AG08395 (cell line): Measurements from ENCODE around the gene IL25.
"Not testable (repeated sequence)": the region's sequence is repeated elsewhere in the genome, so short reads cannot be mapped to it uniquely, and the experiment has no call there.

Source experiments
- DNase-seq: peaks from one replicate; pipeline ENCODE4 v3.0.0; 2012; ENCODE audit warnings: mixed read lengths, low spot score

The IL25 gene

DNA sequence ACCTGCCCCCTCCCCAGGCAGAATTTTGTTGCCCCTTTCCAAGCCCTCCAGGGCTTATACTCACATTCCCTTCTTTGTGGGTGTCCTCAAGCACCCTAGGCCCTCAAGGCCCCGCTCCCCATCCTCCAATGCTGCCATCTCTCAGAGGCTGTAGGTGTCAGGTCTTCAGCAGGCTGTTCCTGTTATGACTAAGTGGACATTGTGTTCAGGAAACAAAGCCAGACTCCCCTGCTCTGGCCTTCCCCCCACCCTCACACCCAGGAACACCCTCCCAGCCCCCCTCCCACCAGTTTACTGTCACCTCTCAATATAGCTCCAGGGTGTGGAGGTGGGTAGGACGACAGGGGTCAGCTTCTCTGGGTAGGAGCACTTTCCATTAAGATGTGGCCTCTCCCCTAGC is 36.9 kb downstream of the IL25 start:
- DNase-seq = no peak

DNA sequence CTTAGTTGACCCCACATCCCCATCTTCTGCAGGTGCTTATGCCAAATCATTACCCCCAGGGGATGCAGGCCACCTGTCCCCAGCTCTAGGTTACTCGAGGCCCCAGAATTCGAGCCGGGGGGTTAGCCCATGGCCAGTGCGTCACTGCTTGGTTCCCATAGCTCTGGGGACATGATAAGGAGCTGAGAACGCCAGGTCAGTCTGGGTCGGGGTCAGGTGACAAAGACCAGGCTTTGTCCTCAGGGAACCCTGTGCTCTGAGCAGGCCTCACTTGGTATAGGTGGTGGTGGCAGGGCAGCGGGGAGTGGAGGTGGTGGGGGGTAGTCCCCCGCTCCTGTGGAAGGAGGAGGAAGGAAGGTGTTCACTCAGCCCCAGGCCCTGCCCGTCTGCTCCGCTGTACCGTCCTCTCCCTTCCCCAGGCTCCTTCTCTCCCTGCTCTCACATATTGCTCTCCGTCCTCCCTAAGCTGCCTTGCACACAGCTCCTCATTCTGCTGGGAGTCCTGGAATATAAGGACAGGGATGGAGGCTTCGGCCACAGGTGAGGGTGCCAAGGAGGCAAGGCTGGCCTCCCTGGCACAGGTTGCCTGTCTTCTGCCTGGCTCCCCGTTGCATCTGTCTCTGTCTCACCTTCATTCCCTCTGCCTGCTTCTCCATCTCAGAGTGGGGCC is 37.5 kb downstream of the IL25 start:
- DNase-seq = no peak

DNA sequence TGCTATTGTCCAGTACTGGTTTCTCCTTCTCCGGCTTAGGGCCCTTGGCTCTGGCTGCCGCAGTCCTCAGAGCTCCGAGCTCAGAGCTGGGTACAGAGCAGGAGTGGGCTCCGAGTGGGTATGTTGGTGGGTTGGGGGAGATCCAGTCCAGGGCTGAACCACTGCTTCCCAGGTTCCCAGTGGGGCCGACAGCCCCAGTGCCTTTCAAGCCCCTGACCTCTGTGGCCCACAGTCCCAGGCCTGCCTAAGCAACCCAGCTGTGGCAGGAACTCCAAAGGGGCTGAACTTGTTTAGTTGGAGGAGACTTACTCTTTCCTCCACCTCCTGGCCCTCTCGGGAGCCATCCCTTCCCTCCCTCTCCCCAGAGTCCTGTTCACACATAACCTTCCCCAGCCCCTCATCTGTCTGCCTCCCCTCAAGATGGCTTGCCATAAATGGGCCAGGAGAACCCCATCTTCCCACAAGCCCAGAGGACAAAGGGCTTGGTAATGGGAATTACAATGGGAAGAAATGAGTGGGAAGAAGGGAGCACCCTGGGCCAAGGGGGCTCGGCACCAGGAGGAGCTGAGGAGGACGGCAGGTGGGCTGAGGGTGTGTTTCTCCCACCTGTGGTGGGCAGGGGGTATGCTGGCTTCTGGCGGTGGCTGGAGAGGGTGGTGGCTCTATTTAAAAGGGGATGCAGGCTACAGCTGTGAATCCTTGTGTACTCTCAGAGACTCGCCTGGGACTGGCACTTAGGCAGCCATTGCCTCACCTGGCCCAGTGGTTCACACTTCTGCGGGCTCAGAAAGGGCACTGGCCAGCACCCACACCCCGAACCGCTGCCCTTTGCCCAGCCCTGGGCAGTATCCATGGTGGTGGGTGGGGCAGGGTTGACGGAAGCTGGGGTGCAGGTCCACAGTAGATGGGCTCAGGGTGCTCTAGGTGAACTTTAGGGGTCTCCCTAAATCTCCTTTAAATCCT is 39.2 kb downstream of the IL25 start:
- no peak for DNase-seq

DNA sequence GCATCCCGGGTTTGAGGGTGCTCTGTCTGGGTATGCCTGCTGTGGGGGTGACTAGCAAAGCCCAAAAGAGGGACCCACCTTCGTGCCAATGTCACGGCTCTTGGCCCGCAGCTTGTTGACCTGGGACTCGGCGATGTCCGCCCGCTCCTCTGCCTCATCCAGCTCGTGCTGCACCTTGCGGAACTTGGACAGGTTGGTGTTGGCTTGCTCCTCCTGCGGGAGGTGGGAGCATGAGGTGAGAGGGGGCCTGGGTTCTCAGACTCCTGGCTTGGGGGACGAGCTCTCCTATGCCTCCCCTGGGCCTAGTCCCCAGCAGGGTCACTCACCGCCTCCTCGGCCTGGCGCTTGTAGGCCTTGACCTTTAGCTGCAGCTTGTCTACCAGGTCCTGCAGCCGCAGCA is 41.1 kb downstream of the IL25 start:
- DNase-seq = no peak

DNA sequence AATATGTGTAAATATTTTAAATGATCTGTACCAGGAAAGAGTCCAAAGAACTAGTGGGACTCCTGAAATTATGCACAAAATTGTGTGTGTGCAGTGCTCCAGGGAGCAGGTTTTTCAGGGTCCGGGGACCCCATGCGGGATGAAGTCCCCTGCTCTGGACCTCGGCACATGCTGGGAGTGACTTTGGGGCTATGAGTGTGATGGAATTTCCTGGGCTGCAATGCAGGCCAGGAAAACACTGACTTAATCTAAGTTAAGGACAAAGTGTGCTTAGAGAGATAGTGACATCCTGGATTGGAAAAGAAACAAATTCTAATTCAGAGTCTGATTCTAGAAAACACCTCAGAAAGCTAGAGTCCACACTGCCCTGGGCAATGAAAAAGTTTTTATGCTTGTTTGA is 41.6 kb downstream of the IL25 start:
- no peak for DNase-seq

DNA sequence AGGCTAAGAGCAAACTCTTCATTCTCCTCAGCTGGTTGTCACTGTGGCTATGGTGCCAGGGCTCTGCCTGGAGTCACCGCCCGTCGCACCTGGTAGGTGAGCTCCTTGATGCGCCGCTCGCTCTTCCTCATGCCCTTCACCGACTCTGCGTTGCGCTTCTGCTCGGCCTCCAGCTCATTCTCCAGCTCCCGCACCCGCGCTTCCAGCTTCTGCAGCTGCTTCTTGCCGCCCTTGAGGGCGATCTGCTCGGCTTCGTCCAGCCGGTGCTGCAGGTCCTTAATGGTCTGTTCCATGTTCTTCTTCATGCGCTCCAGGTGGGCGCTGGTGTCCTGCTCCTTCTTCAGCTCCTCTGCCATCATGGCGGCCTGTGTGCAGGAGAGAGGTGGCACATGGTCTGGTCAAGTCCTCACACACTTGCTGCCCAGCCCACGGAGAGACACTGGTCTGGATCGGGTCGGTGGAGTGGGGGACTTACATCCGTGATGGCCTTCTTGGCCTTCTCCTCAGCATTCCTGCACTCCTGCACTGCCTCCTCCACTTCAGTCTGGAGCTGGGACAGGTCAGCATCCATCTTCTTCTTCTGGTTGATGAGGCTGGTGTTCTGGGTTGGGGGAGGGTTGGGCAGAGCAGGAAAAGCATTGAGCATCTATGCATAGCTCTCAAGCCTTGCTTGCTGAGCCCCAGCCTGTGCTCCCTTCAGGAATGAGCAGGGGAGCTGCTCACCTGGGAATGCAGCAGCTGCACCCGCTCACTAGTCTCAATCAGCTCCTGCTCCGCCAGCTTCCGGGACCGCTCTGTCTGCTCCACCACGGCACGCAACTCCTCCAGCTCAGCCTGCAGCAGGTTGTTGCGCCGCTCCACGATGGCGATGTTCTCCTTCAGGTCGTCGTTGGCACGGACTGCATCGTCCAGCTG is 42.6 kb downstream of the IL25 start:
- no peak for DNase-seq

DNA sequence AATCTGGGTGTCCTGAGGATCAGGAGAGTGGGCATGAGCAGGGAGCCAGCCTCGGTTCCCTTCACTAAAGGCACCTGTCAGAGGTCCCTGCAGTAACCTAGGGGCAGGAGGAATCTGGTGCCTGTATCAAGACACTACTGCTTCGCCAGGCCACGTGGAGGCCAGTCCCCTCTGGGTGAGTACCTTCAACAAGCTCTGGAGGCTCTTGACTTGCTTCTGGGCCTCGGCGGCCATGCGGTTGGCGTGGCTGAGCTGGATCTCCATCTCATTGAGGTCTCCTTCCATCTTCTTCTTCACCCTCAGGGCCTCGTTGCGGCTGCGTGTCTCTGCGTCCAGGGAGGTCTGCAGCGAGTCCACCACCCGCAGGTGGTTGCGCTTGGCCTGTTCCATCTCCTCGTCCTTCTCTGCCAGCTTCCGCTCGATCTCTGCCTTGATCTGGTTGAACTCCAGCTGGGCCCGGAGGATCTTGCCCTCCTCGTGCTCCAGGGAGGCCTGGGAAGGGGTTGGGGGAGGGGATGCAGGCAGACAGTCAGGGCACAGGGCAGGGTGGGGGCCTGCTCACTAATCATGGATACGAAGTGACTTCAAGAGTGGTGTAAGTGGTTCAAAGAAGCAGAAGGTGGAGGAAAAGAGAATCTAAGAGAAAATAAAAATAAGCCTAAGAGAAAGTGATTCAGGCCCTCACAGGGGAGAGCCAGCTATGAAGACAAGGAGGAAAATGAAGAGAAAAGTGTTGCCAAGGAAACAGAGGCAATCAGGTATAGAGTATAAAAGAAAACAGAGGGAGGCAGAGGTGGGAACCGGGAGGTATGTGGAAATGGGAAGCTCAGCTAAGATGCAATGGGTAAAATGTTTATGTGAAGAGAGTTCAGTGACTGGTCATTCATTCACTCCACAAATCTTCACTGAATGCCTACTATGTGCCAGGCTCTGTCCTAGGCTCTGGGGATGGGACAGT is 43.5 kb downstream of the IL25 start:
- DNase-seq = no peak

DNA sequence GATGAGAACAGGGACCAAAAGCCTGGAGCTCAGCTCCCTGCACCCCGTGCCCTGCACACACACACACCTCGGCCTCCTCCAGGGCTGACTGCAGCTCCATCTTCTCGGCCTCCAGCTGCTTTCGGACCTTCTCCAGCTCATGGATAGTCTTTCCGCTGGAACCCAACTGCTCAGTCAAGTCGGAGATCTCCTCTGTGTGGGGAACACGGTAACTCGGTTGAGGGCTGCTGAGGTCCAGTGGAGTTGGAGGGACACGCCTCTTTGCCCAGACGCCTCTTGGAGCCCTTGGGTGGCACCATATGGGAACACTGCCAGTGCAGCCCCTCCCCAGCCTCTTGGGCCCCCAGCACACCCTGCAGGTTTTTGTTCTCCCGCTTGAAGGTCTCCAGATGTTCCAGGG is 44.2 kb downstream of the IL25 start:
- no peak for DNase-seq

DNA sequence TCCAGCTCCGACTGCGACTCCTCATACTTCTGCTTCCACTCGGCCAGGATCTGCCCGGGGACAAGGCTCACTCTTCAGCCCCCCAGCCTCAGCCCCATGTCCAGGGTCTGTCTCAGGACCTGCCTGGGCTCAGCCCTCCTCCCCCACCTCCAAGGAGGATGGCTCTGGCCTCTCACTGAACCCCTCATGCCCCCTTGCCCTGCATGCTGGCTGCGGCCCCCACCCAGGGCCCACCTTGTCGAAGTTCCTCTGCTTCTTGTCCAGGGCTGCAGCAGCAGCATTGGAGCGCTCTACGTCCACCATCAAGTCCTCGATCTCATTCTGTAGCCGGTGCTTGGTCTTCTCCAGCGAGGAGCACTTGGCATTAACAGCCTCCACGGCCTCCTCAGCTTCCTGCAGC is 44.7 kb downstream of the IL25 start:
- DNase-seq = not testable (repeated sequence)

DNA sequence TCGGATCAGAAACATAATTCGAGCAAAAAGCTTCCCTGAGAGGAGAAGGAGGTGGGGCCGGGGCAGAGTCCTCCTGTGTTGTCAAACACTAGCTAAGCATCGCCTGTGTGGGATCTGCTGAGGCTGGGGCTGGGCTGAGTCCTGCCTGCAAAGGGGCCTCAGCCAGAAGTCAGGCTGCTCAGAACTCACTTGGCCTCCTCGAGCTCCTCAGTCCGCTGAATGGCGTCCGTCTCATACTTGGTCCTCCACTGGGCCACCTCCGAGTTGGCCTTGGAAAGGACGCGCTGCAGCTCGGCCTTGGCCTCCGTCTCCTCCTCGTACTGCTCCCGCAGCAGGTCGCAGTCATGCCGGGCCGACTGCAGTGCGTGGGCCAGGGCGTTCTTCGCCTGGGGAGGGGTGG is 45.4 kb downstream of the IL25 start:
- DNase-seq = no peak

DNA sequence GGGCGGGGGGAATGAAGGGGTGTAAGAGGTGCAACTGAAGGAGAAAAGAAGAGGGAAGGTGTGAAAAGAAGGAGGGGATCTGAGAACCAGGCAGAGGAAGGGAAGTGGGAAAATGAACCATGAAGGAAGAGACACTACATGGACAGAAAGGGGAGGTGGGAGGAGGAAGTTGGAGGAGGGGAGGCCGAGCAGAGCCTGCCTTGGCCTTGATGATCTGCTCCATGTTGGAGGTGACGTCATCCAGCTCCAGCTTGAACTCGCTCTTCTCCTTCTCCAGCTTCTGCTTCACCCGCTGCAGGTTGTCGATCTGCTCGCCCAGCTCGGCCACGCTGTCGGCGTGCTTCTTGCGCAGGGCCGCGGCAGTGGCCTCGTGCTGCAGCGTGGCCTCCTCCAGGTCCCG is 47.0 kb downstream of the IL25 start:
- DNase-seq = not testable (repeated sequence)

DNA sequence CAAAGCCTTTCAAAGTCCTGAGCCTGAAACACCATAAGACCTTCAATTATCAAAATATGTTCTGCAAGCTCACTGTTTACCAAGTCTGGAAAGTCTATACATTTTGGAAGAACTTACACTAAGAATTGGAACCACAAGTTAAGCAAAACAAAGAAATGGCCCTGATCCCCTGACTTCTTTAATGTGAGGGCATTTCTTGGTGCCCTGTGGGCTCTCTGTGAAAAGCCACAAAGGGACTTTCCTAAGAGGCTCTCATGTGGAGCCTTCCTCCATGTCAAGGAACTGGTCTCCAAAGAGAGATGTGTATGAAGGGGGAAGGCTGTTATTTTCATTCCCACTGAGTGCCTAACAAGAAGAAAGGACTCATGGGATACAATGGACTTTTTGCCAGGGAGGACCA is 49.0 kb downstream of the IL25 start:
- DNase-seq = no peak

DNA sequence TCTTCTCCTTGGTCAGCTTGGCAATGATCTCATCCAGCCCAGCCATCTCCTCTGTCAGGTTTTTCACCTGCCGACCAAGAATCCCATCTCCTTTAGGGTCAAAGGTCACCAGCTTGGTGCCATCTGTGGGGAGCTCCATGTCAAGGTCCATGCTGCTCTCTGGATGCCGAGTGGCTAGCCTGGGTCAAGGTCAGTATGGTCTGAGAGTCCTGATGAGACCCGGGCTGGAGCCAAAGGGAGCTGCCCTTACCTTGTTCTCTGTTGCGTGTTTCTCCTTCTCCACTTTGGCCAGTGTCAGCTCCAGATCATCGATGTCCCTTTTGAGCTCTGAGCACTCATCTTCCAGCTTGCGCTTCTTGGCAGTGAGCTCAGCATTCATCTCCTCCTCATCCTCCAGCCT is 51.0 kb downstream of the IL25 start:
- DNase-seq = no peak

DNA sequence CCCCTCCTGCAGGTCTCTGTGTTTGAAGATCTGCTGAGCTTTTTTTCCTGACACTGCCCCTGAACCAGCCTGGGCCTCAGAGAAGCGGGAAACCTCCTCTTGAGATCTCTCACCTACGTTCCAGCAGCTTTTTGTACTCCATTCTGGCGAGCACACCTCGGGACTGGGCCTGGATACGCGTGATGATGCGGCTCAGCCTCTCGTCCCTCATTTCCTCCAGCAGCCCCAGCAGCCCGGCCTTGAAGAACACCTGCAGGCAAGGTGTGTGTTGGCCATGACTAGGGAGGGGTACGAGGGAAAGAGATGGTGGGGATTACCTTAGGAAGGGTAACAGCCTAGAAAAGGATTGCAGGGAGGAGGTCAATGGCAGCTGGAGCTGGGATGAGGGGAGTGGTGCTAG is 52.6 kb downstream of the IL25 start:
- no peak for DNase-seq

DNA sequence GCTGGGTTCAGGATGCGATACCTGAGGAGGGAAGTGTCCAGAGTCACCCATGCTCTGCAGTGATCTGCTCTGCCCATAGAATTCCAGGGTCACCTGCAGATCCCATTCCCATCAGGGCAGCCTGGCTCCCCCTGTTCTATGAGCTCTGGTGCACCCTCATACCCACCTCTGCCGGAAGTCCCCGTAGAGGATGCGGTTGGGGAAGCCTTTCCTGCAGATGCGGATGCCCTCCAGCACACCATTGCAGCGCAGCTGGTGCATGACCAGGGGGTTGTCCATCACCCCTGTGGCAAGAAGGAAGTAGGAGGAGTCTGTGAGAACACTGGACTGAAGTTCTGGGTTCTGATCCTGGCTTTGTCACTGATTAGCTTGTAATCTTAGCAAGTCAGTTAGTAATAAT is 53.2 kb downstream of the IL25 start:
- not testable (repeated sequence) for DNase-seq
